Measurements from ENCODE around the gene HIGD1A.

- peak; percentile 75 for TF ChIP-seq CTCF (conservative IDR thresholded peaks at IDR 0.05; ENCODE audit: low read length)
- TF ChIP-seq EZH2phosphoT487 (IDR thresholded peaks at IDR 0.05; ENCODE audit: borderline replicate concordance, low read depth, low read length), result no peak
Observed at GRCh38 chr3:42839616-42840015, 35.3 kb upstream of the HIGD1A start.

Data from OCI-LY7 (cell line).